MCF 10A (cell line): ENCODE results near the gene THOC5. TPM values are rescaled to one million over a fixed set of nuclear protein-coding genes. Genes with fewer than 3 reads are reported as not detected.

Source experiments
- BruUV-seq: library from RNA; stranded (reverse); fragments of 400-500 nt; replicated peaks from 2 replicates; lab custom pipeline; 2021; lab: Mats Ljungman, UMichigan
- CTCF ChIA-PET: fragments of 300-600 bp; sonication (Branson Sonifier 250); formaldehyde crosslinking; extraction: SDS; loops from one replicate; lab custom pipeline; 2021; ENCODE audit warnings: antibody characterized with exemption, inconsistent platforms; lab: Yijun Ruan, JAX
- POLR2A ChIA-PET: fragments of 300-600, 350-650 bp; sonication (Branson Sonifier 250); formaldehyde crosslinking; extraction: SDS; loops from one replicate; lab custom pipeline; 2020; ENCODE audit warnings: antibody characterized with exemption, inconsistent platforms; lab: Yijun Ruan, JAX
- DNase-seq: peaks from one replicate; pipeline ENCODE4 v3.0.0-alpha.2; 2018; ENCODE audit not compliant: unreplicated experiment
- H3K27ac Mint-ChIP-seq: one replicate; pipeline ENCODE4 v1.8.0; 2022; ENCODE audit warnings: mild to moderate bottlenecking, low read depth, mixed read lengths; ENCODE audit not compliant: unreplicated experiment
- H3K27me3 Mint-ChIP-seq: one replicate; pipeline ENCODE4 v1.8.0; 2022; ENCODE audit warnings: mixed read lengths; ENCODE audit not compliant: insufficient read depth, unreplicated experiment
- H3K36me3 Mint-ChIP-seq: one replicate; pipeline ENCODE4 v1.8.0; 2022; ENCODE audit warnings: mild to moderate bottlenecking, moderate library complexity, mixed read lengths; ENCODE audit not compliant: insufficient read depth, unreplicated experiment
- H3K4me1 Mint-ChIP-seq: one replicate; pipeline ENCODE4 v1.8.0; 2022; ENCODE audit warnings: mixed read lengths; ENCODE audit not compliant: insufficient read depth, unreplicated experiment
- H3K4me3 Mint-ChIP-seq: one replicate; pipeline ENCODE4 v1.8.0; 2022; ENCODE audit warnings: mild to moderate bottlenecking, moderate library complexity, mixed read lengths; ENCODE audit not compliant: unreplicated experiment
- H3K9me3 Mint-ChIP-seq: one replicate; pipeline ENCODE4 v1.8.0; 2022; ENCODE audit warnings: mixed read lengths; ENCODE audit not compliant: unreplicated experiment
- CTCF ChIP-seq: fragments of 200-600 bp; IDR thresholded peaks from one replicate; pipeline ENCODE4 v1.8.0; 2022; ENCODE audit warnings: antibody characterized with exemption, mild to moderate bottlenecking; ENCODE audit not compliant: unreplicated experiment
- intact Hi-C: fragments of 100-400 bp; cut with micrococcal nuclease; formaldehyde crosslinking; loops from 2 replicates; pipeline ENCODE4 v1.14.1; 2022
- total RNA-seq: library from RNA; stranded (reverse); gene quantifications from 2 replicates; pipeline ENCODE4 v1.2.3, GENCODE V29; 2022

Gene THOC5
- total RNA-seq, 1 experiment from 2014 or later, result 51.3 TPM

- intact Hi-C loops, result no loop called here
- DNase-seq, result no peak
- H3K36me3 Mint-ChIP-seq, result no peaks in the 10 kb centered on the region
- H3K27ac Mint-ChIP-seq, result peak overlapping the region; percentile 79
- H3K27me3 Mint-ChIP-seq, result no peaks in the 10 kb centered on the region
- no peaks in the 10 kb centered on the region for H3K9me3 Mint-ChIP-seq
- POLR2A ChIA-PET, result no interaction called here
- H3K4me3 Mint-ChIP-seq, result peak overlapping the region; percentile 85
- TF ChIP-seq CTCF, result no peak
- CTCF ChIA-PET, result no interaction called here
- H3K4me1 Mint-ChIP-seq, result peaks cover 5% of the 10 kb centered on the region
- BruUV-seq, result no TSS peak
These were observed 28.2 kb upstream of the THOC5 start for GRCh38 chr22:29581799-29582198.

- POLR2A ChIA-PET, result interaction anchor here (0.6 to 1.2 kb wide), 4 partner anchors 9 to 45 kb away, joined by 3 to 7 read pairs (median 4); partner anchors contain the start of gene THOC5
- intact Hi-C loops, result no loop called here
- Mint-ChIP-seq H3K36me3 (no peaks in the 10 kb centered on the region), H3K4me1 (peaks cover 5% of the 10 kb centered on the region), H3K27ac (peak overlapping the region; percentile 79), H3K27me3 (no peaks in the 10 kb centered on the region), H3K4me3 (peak overlapping the region; percentile 85), H3K9me3 (no peaks in the 10 kb centered on the region)
- CTCF ChIA-PET, result no interaction called here
- BruUV-seq, result no TSS peak
- no peak for TF ChIP-seq CTCF
- no peak for DNase-seq
These were observed 26.7 kb upstream of the THOC5 start for GRCh38 chr22:29580200-29580810.

- TF ChIP-seq CTCF, result no peak
- Mint-ChIP-seq H3K4me1 (peaks cover 5% of the 10 kb centered on the region), H3K27ac (no peak overlapping the region), H3K27me3 (no peaks in the 10 kb centered on the region), H3K4me3 (no peak overlapping the region), H3K36me3 (peaks cover 7% of the 10 kb centered on the region), H3K9me3 (no peaks in the 10 kb centered on the region)
- ChIA-PET POLR2A (no interaction called here), CTCF (no interaction called here)
- BruUV-seq, result no TSS peak
- intact Hi-C loops, result no loop called here
- no peak for DNase-seq
These were observed 25.1 kb upstream of the THOC5 start for GRCh38 chr22:29578462-29579200.

GRCh38 chr22:29574762-29575450 lies 21.3 kb upstream of the THOC5 start:
- ChIA-PET POLR2A (interaction anchor here (1.7 kb wide), 1 partner anchor 21 kb away, joined by 8 read pairs; the partner anchor contains the start of gene THOC5), CTCF (interaction anchor here (0.6 to 1.3 kb wide), 4 partner anchors 13 to 33 kb away, joined by 3 to 7 read pairs (median 4); no protein-coding TSS in a partner anchor)
- no peak for DNase-seq
- peaks cover 19% of the 10 kb centered on the region for H3K36me3 Mint-ChIP-seq
- no peaks in the 10 kb centered on the region for H3K27me3 Mint-ChIP-seq
- intact Hi-C loops, result no loop called here
- H3K27ac Mint-ChIP-seq, result no peak overlapping the region
- no peak overlapping the region for H3K4me3 Mint-ChIP-seq
- peaks cover 2% of the 10 kb centered on the region for H3K4me1 Mint-ChIP-seq
- TF ChIP-seq CTCF, result no peak
- H3K9me3 Mint-ChIP-seq, result no peaks in the 10 kb centered on the region
- BruUV-seq, result no TSS peak
